HG03135 (cell line): ENCODE measurements around the gene ALS2CL.
"Not testable (repeated sequence)": the region's sequence is repeated elsewhere in the genome, so short reads cannot be mapped to it uniquely, and the experiment has no call there.

Experiments
- ATAC-seq: cut with Tn5 transposase; IDR thresholded peaks from one replicate; pipeline ENCODE4 v1.9.1; 2021; ENCODE audit warnings: mild to moderate bottlenecking, moderate library complexity; ENCODE audit not compliant: unreplicated experiment

The ALS2CL gene

DNA sequence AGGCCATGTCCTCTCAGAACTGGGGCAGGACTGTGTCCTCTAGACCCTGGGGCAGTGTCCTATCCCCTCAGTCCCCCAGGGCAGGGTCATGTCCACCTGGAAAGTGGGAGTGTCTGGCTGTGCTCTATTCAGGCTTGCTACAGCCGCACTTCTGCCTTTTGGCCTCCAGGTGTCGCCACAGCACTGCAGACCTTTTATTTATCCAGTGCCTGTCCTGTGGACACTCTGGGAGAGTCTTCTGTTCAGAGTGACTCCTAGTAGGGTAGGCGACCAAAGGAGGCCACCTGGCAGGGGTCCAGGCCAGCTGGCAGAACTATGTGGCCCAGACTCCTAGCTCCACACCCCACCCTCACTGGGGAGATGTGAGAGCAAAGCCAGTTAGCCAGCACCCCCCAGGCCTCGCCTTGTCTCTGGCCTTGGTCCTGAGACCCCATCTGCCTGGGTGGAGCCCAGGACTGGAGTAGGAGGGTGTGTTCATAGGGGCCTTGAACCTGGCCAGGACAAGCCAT is 11.6 kb upstream of the ALS2CL start:
- no peak for ATAC-seq

- not testable (repeated sequence) for ATAC-seq
These were observed 10.9 kb upstream of the ALS2CL start for GRCh38 chr3:46704346-46704745.

- no peak for ATAC-seq
These were observed 9.6 kb upstream of the ALS2CL start for GRCh38 chr3:46703013-46703520.

DNA sequence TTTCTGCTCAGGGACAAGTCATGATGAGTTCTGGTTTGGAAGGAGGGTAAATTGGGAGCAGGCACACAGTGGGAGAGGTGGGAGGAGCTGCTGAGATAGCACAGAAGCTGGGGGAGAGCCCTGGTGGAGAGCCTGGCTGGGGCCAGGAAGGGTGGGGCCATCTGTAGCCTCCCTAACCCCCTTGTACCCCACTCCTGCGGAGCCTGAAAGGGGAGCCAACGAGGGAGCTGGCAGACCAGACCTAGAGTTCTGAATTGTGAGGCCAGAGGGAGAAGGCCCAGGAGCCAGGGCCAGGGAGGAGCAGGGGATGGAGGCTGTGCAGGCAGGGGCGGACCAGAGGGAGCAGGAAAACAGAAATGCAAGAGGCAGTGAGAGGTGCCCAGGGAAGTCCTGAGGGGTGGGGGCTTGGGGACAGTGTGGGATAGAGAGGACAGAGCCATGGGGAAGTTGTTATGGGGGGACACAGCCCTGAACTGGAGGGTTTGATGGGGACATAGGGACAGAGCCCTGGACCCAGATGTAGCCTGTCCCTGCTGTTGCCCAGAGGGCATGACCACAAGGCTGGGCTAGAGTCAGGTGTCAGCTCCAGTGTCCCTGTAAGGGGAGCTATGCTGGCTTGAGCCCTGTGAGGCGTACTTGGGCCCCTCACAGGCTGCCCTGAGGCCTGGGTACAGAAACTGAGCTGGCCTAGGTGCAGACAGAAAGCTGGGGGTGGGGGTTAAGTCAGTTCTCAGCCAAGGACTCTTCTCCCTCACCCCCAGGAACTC is 8.9 kb upstream of the ALS2CL start:
- no peak for ATAC-seq

DNA sequence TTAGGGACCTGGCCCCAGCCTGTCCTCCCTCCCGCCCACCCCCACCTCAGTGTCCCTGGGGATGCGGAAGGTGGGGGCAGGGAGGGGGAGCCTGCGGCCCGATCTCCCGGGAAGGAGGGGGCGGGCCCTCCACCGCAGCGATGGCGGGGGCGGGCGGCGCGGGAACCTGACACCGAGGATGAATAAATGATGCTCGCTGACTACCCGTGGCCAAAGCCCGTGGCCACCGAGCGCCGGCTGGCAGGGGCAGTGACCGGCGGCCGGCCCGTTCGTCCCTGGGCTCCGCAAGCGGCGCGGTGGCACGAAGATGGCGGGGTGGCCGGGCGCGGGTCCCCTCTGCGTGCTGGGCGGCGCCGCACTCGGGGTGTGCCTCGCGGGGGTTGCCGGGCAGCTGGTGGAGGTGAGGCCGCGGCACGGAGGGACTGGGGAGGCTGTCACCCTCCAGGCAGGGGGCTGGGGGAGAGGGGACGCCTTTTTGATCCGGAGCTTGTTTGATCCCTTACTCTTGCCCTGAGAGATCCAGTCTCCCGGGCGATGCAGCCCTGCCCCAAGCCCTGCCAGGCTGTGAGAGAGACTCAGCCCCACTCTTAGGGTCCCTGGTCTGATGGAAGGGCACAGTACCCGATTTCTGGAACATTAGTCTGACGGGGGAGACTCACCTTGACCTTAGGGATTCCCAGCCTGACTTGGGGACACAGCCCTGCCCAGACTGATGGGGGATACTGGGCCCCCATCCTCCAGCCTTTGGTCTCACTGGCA is 7.9 kb upstream of the ALS2CL start, which contains the start of gene TMIE:
Gene TMIE (plus strand): TSS at position 212 of the 759 bp plus-strand sequence. CDS start 96 bp downstream, at position 308.
- no peak for ATAC-seq

- ATAC-seq: no peak
These were observed 7.3 kb upstream of the ALS2CL start for GRCh38 chr3:46700772-46701171.

DNA sequence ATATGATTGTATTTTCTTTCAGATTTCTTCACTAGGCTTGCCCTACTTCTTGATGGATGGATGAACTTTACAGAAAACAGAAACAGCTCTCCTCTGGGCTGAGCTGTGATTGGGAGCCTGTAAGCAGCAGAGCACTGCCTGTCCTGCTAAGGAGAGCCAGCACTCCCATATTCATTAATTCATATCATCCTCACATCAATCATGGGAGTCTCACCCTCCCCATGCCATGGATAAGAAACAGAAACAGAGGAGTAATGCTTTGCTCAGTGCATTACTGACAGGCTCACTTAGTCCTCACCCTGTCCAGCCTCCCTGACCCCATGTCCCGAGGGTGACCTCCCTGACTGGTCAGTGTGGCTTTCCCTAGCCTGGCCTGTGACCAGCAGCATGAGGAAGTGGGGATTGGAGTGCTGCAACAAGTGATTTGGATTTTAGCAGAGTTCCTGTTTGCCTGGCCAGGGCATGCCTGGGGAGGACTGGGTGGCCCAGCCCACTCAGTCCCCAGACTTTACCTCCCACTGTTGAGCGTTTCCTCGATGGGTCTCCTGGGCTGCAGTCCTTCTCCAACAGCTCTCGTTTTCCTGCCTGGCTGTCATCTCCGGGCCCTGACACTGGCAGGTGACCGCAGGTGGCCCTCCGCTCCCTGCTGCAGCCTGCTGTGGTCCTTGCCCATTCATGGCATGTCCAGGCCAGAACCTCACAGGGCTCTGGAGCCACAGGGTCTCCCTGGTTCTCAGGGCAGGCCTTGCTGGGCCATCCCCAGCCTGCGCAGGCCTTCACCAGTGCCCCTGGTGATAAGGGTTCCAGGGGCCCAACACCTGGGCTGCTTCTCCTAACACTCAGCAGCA is 6.4 kb upstream of the ALS2CL start:
- no peak for ATAC-seq

GRCh38 chr3:46695962-46696894 is 2.7 kb upstream of the ALS2CL start:
- ATAC-seq: no peak

- ATAC-seq: no peak
These were observed 1.9 kb upstream of the ALS2CL start for GRCh38 chr3:46695177-46695961.

GRCh38 chr3:46694520-46694919 is 1.0 kb upstream of the ALS2CL start:
- ATAC-seq: no peak

- ATAC-seq: no peak
These were observed 380 bp upstream of the ALS2CL start for GRCh38 chr3:46693892-46694226.

GRCh38 chr3:46692566-46692990 is 901 bp downstream of the ALS2CL start:
- ATAC-seq: no peak

- no peak for ATAC-seq
These were observed 2.7 kb downstream of the ALS2CL start for GRCh38 chr3:46690798-46691197.

DNA sequence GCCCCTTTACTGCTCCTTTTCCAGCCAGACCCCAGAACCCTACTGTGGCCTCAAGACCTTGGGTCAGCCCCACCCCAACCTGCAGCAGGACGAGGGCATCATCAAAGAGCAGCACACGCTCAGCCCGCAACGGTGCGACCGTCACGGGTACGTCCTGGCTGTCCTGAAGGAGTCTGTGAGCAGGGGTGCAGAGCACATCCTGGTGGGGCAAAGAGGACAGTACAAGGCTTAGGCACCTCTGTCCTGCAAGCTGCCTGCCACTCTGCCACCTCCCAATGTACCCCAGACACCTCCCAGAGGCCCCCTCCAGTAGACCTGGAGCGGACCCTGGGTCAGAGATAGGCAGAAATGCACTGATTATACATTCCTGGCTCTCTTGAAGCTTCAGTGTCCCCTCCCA is 8.0 kb downstream of the ALS2CL start:
- ATAC-seq: no peak

GRCh38 chr3:46684891-46685290 is 8.6 kb downstream of the ALS2CL start:
- no peak for ATAC-seq

DNA sequence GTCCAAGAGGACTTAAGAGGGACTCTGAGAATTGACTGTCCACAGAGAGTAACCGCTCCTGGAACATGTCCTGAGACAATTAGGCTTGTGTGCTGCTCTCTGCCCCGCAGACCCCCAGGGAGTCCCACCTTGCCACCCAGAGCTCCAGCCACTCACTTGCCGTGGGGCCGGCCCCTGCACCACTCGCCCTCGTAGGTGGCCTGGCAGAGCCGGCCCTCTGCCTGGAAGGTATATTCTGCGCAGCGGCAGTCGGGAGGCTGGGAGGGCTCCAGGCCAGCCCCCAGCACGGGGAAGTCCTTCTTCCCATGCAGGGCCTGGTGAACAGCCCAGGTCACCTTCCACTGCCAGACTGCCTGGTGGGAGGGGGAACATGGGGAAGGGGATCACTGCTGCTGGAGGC is 10.5 kb downstream of the ALS2CL start:
- ATAC-seq: no peak

DNA sequence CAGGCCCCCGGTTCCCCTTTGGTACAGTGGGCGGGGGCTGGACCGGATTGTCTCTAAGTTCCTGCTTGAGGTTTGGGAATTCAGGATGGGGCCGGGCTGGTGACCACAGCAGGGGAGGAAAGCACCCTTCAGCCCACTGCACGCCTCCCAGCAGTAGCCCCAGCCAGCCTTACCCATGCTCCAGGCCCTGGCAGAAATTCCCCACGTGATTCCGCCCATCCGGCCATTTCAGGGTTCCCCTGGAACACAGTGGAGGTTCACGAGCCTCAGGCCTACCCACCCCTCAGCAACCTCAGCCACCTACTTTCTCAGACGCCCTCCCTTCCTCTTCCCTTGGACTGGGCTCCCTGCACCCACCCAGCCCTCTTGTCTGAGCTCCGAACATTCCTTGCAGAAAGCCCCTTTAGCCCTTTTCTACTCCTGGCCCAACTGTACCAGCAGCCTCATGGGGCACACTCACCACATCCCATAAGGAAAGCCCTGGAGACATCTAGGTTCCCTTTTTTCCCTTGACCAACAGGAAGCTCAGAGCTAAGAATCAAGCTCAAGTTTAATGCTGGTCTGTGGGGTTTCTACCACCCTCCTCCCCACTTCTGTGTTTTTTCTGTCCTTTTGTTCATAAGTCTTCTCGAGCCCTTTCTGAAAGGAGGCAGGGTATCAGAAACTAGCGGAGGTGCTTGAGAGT is 11.5 kb downstream of the ALS2CL start:
- ATAC-seq: no peak

- no peak for ATAC-seq
These were observed 12.1 kb downstream of the ALS2CL start for GRCh38 chr3:46681387-46681786.
